OCI-LY1 (cell line): ENCODE data around the gene KIF17.

Source experiments
- H2AFZ ChIP-seq: fragments of 200-600 bp; sonication (generic), shearing (Covaris generic); 2 replicates; pipeline ENCODE4 v1.6.0; 2014; ENCODE audit warnings: antibody characterized with exemption, mild to moderate bottlenecking, low read length
- H3F3A ChIP-seq: fragments of 200-600 bp; sonication (generic), shearing (Covaris generic); 2 replicates; pipeline ENCODE4 v1.6.0; 2014; ENCODE audit warnings: mild to moderate bottlenecking, antibody characterized with exemption, low read length, moderate library complexity; ENCODE audit not compliant: insufficient read depth
- H3K27ac ChIP-seq: fragments of 200-600 bp; sonication (generic); 2 replicates; pipeline ENCODE4 v1.5.1; 2014; ENCODE audit warnings: low read length, mixed run types, mild to moderate bottlenecking, low read depth; ENCODE audit not compliant: poor library complexity, severe bottlenecking
- H3K27me3 ChIP-seq: fragments of 200-600 bp; sonication (generic); 2 replicates; pipeline ENCODE4 v1.6.0; 2014; ENCODE audit warnings: antibody characterized with exemption, mild to moderate bottlenecking, low read length, moderate library complexity; ENCODE audit not compliant: insufficient read depth
- H3K36me3 ChIP-seq: fragments of 200-600 bp; sonication (generic); 2 replicates; pipeline ENCODE4 v1.6.1; 2014; ENCODE audit warnings: mild to moderate bottlenecking, antibody characterized with exemption, low read length, moderate library complexity, mixed read lengths; ENCODE audit not compliant: insufficient read depth
- H3K4me1 ChIP-seq: fragments of 200-600 bp; sonication (generic); 2 replicates; pipeline ENCODE4 v1.5.1; 2014; ENCODE audit warnings: mild to moderate bottlenecking, low read length, moderate library complexity; ENCODE audit not compliant: insufficient read depth, severe bottlenecking
- H3K4me2 ChIP-seq: fragments of 200-600 bp; sonication (generic), shearing (Covaris generic); 2 replicates; pipeline ENCODE4 v1.6.1; 2014; ENCODE audit warnings: low read length
- H3K4me3 ChIP-seq: fragments of 200-600 bp; sonication (generic); 2 replicates; pipeline ENCODE4 v1.5.1; 2014; ENCODE audit warnings: low read length, low read depth, mild to moderate bottlenecking, mixed read lengths; ENCODE audit not compliant: poor library complexity, severe bottlenecking
- H3K79me2 ChIP-seq: fragments of 200-600 bp; shearing (Covaris generic); 2 replicates; pipeline ENCODE4 v1.6.1; 2016; ENCODE audit warnings: mixed run types, low read length, mixed read lengths; ENCODE audit not compliant: insufficient read depth
- H3K9ac ChIP-seq: fragments of 200-600 bp; sonication (generic), shearing (Covaris generic); 2 replicates; pipeline ENCODE4 v1.6.1; 2014; ENCODE audit warnings: mild to moderate bottlenecking, low read length, mixed read lengths
- H3K9me2 ChIP-seq: fragments of 200-600 bp; sonication (generic), shearing (Covaris generic); 2 replicates; pipeline ENCODE4 v1.6.1; 2014; ENCODE audit warnings: low read depth, mild to moderate bottlenecking, low read length, mixed read lengths
- H3K9me3 ChIP-seq: fragments of 200-600 bp; shearing (Covaris generic); 2 replicates; pipeline ENCODE4 v1.6.1; 2014; ENCODE audit warnings: low read length, mixed read lengths
- H4K20me1 ChIP-seq: fragments of 200-600 bp; sonication (generic), shearing (Covaris generic); 2 replicates; pipeline ENCODE4 v1.6.0; 2016; ENCODE audit warnings: mild to moderate bottlenecking, low read length; ENCODE audit not compliant: insufficient read depth
- EZH2 ChIP-seq: fragments of 200-600 bp; sonication (generic), shearing (Covaris generic); IDR thresholded peaks from 2 replicates; pipeline ENCODE4 v1.8.0; 2017; ENCODE audit warnings: borderline replicate concordance, mixed run types, mild to moderate bottlenecking, antibody characterized with exemption, low read length, moderate library complexity, mixed read lengths
- TF ChIP-seq, protein P1 (sequence below): fragments of 200-600 bp; sonication (generic), shearing (Covaris generic); IDR thresholded peaks from 2 replicates; pipeline ENCODE4 v1.5.1; 2017; ENCODE audit warnings: mild to moderate bottlenecking, antibody characterized with exemption, low read length, moderate library complexity, mixed read lengths

The KIF17 gene

DNA sequence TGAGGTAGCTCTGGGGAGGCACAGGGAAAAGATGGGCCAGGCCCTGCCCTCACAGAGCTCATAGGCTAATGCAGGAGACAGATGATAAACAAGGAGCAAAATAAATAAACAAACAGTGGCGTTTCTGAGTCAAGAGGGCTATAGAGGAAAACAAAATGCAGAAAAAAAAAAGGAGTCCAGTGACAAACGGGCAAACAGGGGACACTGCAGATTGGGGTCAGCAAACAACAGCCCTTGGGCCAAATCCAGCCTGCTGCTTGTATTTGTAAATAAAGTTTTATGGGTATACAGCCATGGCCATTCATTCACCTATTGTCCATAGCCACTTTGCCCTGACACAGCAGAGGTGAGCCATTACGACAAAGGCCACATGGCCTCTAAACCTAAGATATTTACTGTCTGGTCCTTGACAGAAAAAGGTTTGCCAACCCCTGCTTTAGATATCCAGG is 103.7 kb downstream of the KIF17 start:
- peaks cover 7% of the 10 kb centered on the region for H3K27me3 ChIP-seq
- no peak overlapping the region for H3K4me2 ChIP-seq
- H3K9me3 ChIP-seq = no peaks in the 10 kb centered on the region
- H3K4me1 ChIP-seq = no peaks in the 10 kb centered on the region
- TF ChIP-seq, protein P1, sequence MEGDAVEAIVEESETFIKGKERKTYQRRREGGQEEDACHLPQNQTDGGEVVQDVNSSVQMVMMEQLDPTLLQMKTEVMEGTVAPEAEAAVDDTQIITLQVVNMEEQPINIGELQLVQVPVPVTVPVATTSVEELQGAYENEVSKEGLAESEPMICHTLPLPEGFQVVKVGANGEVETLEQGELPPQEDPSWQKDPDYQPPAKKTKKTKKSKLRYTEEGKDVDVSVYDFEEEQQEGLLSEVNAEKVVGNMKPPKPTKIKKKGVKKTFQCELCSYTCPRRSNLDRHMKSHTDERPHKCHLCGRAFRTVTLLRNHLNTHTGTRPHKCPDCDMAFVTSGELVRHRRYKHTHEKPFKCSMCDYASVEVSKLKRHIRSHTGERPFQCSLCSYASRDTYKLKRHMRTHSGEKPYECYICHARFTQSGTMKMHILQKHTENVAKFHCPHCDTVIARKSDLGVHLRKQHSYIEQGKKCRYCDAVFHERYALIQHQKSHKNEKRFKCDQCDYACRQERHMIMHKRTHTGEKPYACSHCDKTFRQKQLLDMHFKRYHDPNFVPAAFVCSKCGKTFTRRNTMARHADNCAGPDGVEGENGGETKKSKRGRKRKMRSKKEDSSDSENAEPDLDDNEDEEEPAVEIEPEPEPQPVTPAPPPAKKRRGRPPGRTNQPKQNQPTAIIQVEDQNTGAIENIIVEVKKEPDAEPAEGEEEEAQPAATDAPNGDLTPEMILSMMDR = no peak
- TF ChIP-seq EZH2 = no peak
- H2AFZ ChIP-seq = no peak overlapping the region
- H3F3A ChIP-seq = no peaks in the 10 kb centered on the region
- H3K36me3 ChIP-seq = no peaks in the 10 kb centered on the region
- no peak overlapping the region for H3K9ac ChIP-seq
- no peaks in the 10 kb centered on the region for H3K9me2 ChIP-seq
- H3K27ac ChIP-seq = no peak overlapping the region
- H3K4me3 ChIP-seq = no peak overlapping the region
- no peaks in the 10 kb centered on the region for H3K79me2 ChIP-seq
- no peaks in the 10 kb centered on the region for H4K20me1 ChIP-seq
